SH-SY5Y (cell line): ENCODE data around the gene RANGAP1.

Experiments used
- GATA2 ChIP-seq: IDR thresholded peaks from 2 replicates; pipeline ENCODE4 v1.6.1; 2011; ENCODE audit warnings: mild to moderate bottlenecking, low read depth, low read length
- GATA3 ChIP-seq: IDR thresholded peaks from 2 replicates; pipeline ENCODE4 v1.6.1; 2011; ENCODE audit warnings: low read depth, mild to moderate bottlenecking, low read length, moderate library complexity

GRCh38 chr22:41230401-41230785 lies 55.6 kb downstream of the RANGAP1 start:
- TF ChIP-seq GATA2, result no peak
- TF ChIP-seq GATA3, result no peak
